HCT116 (cell line): ENCODE results near the gene WIZ. TPM values are rescaled to one million over a fixed set of nuclear protein-coding genes. Genes with fewer than 3 reads are reported as not detected.
"Not testable (repeated sequence)": the region's sequence is repeated elsewhere in the genome, so short reads cannot be mapped to it uniquely, and the experiment has no call there.

ENCODE experiments used
- ATAC-seq: fragments of 200-7000 bp; cut with Tn5 transposase; 2 replicates; pipeline ENCODE4 v1.9.1; 2020; ENCODE audit warnings: mild to moderate bottlenecking, moderate library complexity
- BruUV-seq: library from RNA; stranded (reverse); fragments of 400-500 nt; replicated peaks from 2 replicates; lab custom pipeline; 2021; lab: Mats Ljungman, UMichigan
- CTCF ChIA-PET: fragments of 300-600 bp; sonication (Branson Sonifier 250); formaldehyde crosslinking; loops from one replicate; lab custom pipeline; 2021; ENCODE audit warnings: antibody characterized with exemption; lab: Charles Lee
- POLR2A ChIA-PET: fragments of 300-600, 350-600 bp; sonication (Branson Sonifier 250); formaldehyde crosslinking; loops from one replicate; lab custom pipeline; 2021; ENCODE audit warnings: antibody characterized with exemption; lab: Charles Lee
- RAD21 ChIA-PET, 2 experiments: fragments of 300-600 bp; sonication (Branson Sonifier 250); formaldehyde crosslinking; loops; one replicate each; lab custom pipeline; 2023; ENCODE audit warnings: low total read pairs in 2 of 2; ENCODE audit not compliant: uncharacterized antibody in 2 of 2, unreplicated experiment in 2 of 2, low non-redundant PET in 1 of 2; lab: Charles Lee
- DNase-seq: peaks from one replicate; pipeline ENCODE4 v3.0.0-alpha.2; 2010; ENCODE audit warnings: low read depth, low spot score
- H2AFZ ChIP-seq: fragments of 200-600 bp; shearing (Covaris generic), sonication (generic); 2 replicates; pipeline ENCODE4 v1.6.1; 2017; ENCODE audit warnings: low read depth, mixed run types, mixed read lengths, antibody characterized with exemption, low read length; ENCODE audit not compliant: poor library complexity, severe bottlenecking
- H3K27ac ChIP-seq: 2 replicates; pipeline ENCODE4 v1.5.1; 2012; ENCODE audit warnings: low read depth, low read length
- H3K27me3 ChIP-seq: fragments of 200-600 bp; sonication (generic); 2 replicates; pipeline ENCODE4 v1.6.1; 2016; ENCODE audit warnings: mixed run types, low read length, mixed read lengths; ENCODE audit not compliant: insufficient read depth
- H3K36me3 ChIP-seq, 2 experiments: fragments of 200-500 bp in 1 of 2; fragments of 200-600 bp in 1 of 2; sonication (Bioruptor generic) in 1 of 2; sonication (generic) in 1 of 2; 2 replicates each; pipeline versions ENCODE4 v1.5.1 to v1.6.1; 2014 to 2016; ENCODE audit warnings: low read length in 2 of 2, inconsistent platforms in 1 of 2, mixed read lengths in 1 of 2, mixed run types in 1 of 2; ENCODE audit not compliant: insufficient read depth in 2 of 2, control insufficient read depth in 1 of 2
- H3K4me1 ChIP-seq, 2 experiments: fragments of 200-600 bp in 1 of 2; sonication (generic) in 1 of 2; 2 replicates each; pipeline versions ENCODE4 v1.5.1 to v1.6.1; 2012 to 2017; ENCODE audit warnings: low read length in 2 of 2, inconsistent platforms in 1 of 2, mild to moderate bottlenecking in 1 of 2, mixed read lengths in 1 of 2, mixed run types in 1 of 2, moderate library complexity in 1 of 2; ENCODE audit not compliant: insufficient read depth in 2 of 2, control insufficient read depth in 1 of 2
- H3K4me2 ChIP-seq: fragments of 200-600 bp; sonication (generic); 2 replicates; pipeline ENCODE4 v1.6.1; 2017; ENCODE audit warnings: mixed run types, low read length, mixed read lengths
- H3K4me3 ChIP-seq, 2 experiments: fragments of 200-600 bp in 1 of 2; sonication (generic) in 1 of 2; replicated peaks in 1 of 2; 2 replicates each; pipeline ENCODE4 v1.5.1; 2011 to 2016; ENCODE audit warnings: low read length in 2 of 2, control low read depth in 1 of 2, low read depth in 1 of 2, mild to moderate bottlenecking in 1 of 2, mixed read lengths in 1 of 2, mixed run types in 1 of 2
- H3K79me2 ChIP-seq: fragments of 200-600 bp; sonication (generic); 2 replicates; pipeline ENCODE4 v1.6.1; 2017; ENCODE audit warnings: mild to moderate bottlenecking, mixed run types, low read length, moderate library complexity, mixed read lengths; ENCODE audit not compliant: insufficient read depth
- H3K9ac ChIP-seq: fragments of 200-600 bp; sonication (generic); 2 replicates; pipeline ENCODE4 v1.6.1; 2016; ENCODE audit warnings: low read length, mixed read lengths
- H3K9me2 ChIP-seq: fragments of 200-600 bp; sonication (generic), shearing (Covaris generic); 2 replicates; pipeline ENCODE4 v1.6.1; 2017; ENCODE audit warnings: mixed run types, mild to moderate bottlenecking, moderate library complexity; ENCODE audit not compliant: insufficient read depth
- H3K9me3 ChIP-seq, 2 experiments: fragments of 200-500 bp in 1 of 2; fragments of 200-600 bp in 1 of 2; sonication (Bioruptor generic) in 1 of 2; sonication (generic) in 1 of 2; 2 replicates each; pipeline ENCODE4 v1.6.1; 2014 to 2017; ENCODE audit warnings: low read length in 2 of 2, mixed read lengths in 2 of 2, inconsistent platforms in 1 of 2, low read depth in 1 of 2, mild to moderate bottlenecking in 1 of 2, mixed run types in 1 of 2, moderate library complexity in 1 of 2; ENCODE audit not compliant: control insufficient read depth in 1 of 2, insufficient read depth in 1 of 2
- H4K20me1 ChIP-seq: fragments of 200-600 bp; sonication (generic), shearing (Covaris generic); 2 replicates; pipeline ENCODE4 v1.6.1; 2017; ENCODE audit warnings: mixed run types, mild to moderate bottlenecking, moderate library complexity; ENCODE audit not compliant: insufficient read depth
- ELF1 ChIP-seq: IDR thresholded peaks from 2 replicates; pipeline ENCODE4 v1.6.1; 2012; ENCODE audit warnings: low read depth, borderline replicate concordance
- JUND ChIP-seq: IDR thresholded peaks from 2 replicates; pipeline ENCODE4 v1.6.1; 2012
- ZFX ChIP-seq: fragments of 450-650 bp; IDR thresholded peaks from 2 replicates; pipeline ENCODE4 v1.6.1; 2017
- intact Hi-C: fragments of 100-400 bp; cut with micrococcal nuclease; formaldehyde crosslinking; loops from 2 replicates; pipeline ENCODE4 v1.10.0; 2022
- total RNA-seq: library from RNA; stranded (reverse); gene quantifications from one replicate; pipeline ENCODE4 v1.2.1, GENCODE V29; 2021; ENCODE audit not compliant: unreplicated experiment

Gene WIZ
- total RNA-seq, 1 experiment from 2014 or later: 28.4 TPM

- Histone ChIP-seq H3K9ac (no peak overlapping the region), H3K9me2 (no peaks in the 10 kb centered on the region), H3K79me2 (peaks cover 99% of the 10 kb centered on the region), H3K4me3 (no peak overlapping the region)
- RAD21 ChIA-PET: no interaction called here
- ATAC-seq: no peak
- TF ChIP-seq JUND (no peak), ZFX (no peak), ELF1 (no peak)
- TF ChIP-seq, all 23 proteins: peak for 0
- no peak for DNase-seq
- H3K36me3 ChIP-seq: peaks cover 20 to 24% of the 10 kb centered on the region in 2 experiments; a peak in 3 of 4 replicates
- CTCF ChIA-PET: interaction anchor here (1.1 kb wide), 1 partner anchor 143 kb away, joined by 3 read pairs; no protein-coding TSS in a partner anchor
- H2AFZ ChIP-seq: no peak overlapping the region
- no TSS peak for BruUV-seq
- H4K20me1 ChIP-seq: peaks cover 8% of the 10 kb centered on the region; the same call in 1 of the 2 replicates
- peaks cover 9 to 11% of the 10 kb centered on the region in 2 experiments; a peak in 3 of 4 replicates for H3K4me1 ChIP-seq
- intact Hi-C loops: no loop called here
- H3K27me3 ChIP-seq: no peaks in the 10 kb centered on the region
- no peak overlapping the region for H3K27ac ChIP-seq
- H3K4me2 ChIP-seq: no peak overlapping the region
- POLR2A ChIA-PET: no interaction called here
- no peaks in the 10 kb centered on the region for H3K9me3 ChIP-seq
These were observed 36.9 kb downstream of the WIZ start for GRCh38 chr19:15412832-15413231.

GRCh38 chr19:15411351-15411750 lies 38.4 kb downstream of the WIZ start:
- intact Hi-C loops: not testable (repeated sequence)

More at GRCh38 chr19:15411351-15411750, 38.4 kb downstream of the WIZ start:
- H3K9ac ChIP-seq, BruUV-seq, H2AFZ ChIP-seq, DNase-seq, H3K27ac ChIP-seq, H3K4me2 ChIP-seq, H3K4me3 ChIP-seq, ATAC-seq, H3K27me3 ChIP-seq, H3K9me3 ChIP-seq, H3K4me1 ChIP-seq, H3K9me2 ChIP-seq, CTCF ChIA-PET: not testable (repeated sequence)
- ChIA-PET RAD21 (interaction anchor here in 1 of 2 experiments (0.7 kb wide), 1 partner anchor 310 kb away, joined by 3 read pairs; no protein-coding TSS in a partner anchor), POLR2A (interaction anchor here (1.0 kb wide), 1 partner anchor 31 kb away, joined by 6 read pairs; the partner anchor contains the start of gene AKAP8)
- H3K36me3 ChIP-seq: peaks cover 23% of the 10 kb centered on the region in 2 experiments; a peak in 3 of 4 replicates
- H3K79me2 ChIP-seq: peaks cover 99% of the 10 kb centered on the region
- H4K20me1 ChIP-seq: peaks cover 14% of the 10 kb centered on the region; the same call in 1 of the 2 replicates
